Fibroblast of villous mesenchyme (primary cell): ENCODE measurements around the gene ASB14. TPM values are rescaled to one million over a fixed set of nuclear protein-coding genes. Genes with fewer than 3 reads are reported as not detected.
A peak's percentile ranks its signal among the peaks of the same experiment; 100 is the strongest.

Source experiments
- DNase-seq: peaks from one replicate; pipeline ENCODE4 v3.0.0-alpha.2; 2010; ENCODE audit warnings: low read depth
- H3K4me3 ChIP-seq: 2 replicates; pipeline ENCODE4 v1.5.1; 2011; ENCODE audit warnings: low read depth, mild to moderate bottlenecking, low read length
- CTCF ChIP-seq: IDR thresholded peaks from 2 replicates; pipeline ENCODE4 v1.5.1; 2012; ENCODE audit warnings: low read depth, mild to moderate bottlenecking, low read length; ENCODE audit not compliant: insufficient read depth
- total RNA-seq: library from RNA; depleted of rRNA; stranded (reverse); fragments of >200 nt; gene quantifications from 2 replicates; pipeline ENCODE4 v1.2.3, GENCODE V29; 2012

The ASB14 gene
- total RNA-seq, 1 donor: not detected

GRCh38 chr3:57256844-57257243 lies 35.6 kb downstream of the ASB14 start:
- DNase-seq: no peak

GRCh38 chr3:57252404-57252803 lies 40.1 kb downstream of the ASB14 start:
- H3K4me3 ChIP-seq: no peak overlapping the region
- peak; percentile 29 for DNase-seq
- TF ChIP-seq CTCF: no peak

More at GRCh38 chr3:57256844-57257243, 35.6 kb downstream of the ASB14 start:
- TF ChIP-seq CTCF: no peak
- H3K4me3 ChIP-seq: no peak overlapping the region

GRCh38 chr3:57244946-57245345 lies 47.5 kb downstream of the ASB14 start:
- TF ChIP-seq CTCF: no peak
- H3K4me3 ChIP-seq: no peak overlapping the region
- no peak for DNase-seq

DNA sequence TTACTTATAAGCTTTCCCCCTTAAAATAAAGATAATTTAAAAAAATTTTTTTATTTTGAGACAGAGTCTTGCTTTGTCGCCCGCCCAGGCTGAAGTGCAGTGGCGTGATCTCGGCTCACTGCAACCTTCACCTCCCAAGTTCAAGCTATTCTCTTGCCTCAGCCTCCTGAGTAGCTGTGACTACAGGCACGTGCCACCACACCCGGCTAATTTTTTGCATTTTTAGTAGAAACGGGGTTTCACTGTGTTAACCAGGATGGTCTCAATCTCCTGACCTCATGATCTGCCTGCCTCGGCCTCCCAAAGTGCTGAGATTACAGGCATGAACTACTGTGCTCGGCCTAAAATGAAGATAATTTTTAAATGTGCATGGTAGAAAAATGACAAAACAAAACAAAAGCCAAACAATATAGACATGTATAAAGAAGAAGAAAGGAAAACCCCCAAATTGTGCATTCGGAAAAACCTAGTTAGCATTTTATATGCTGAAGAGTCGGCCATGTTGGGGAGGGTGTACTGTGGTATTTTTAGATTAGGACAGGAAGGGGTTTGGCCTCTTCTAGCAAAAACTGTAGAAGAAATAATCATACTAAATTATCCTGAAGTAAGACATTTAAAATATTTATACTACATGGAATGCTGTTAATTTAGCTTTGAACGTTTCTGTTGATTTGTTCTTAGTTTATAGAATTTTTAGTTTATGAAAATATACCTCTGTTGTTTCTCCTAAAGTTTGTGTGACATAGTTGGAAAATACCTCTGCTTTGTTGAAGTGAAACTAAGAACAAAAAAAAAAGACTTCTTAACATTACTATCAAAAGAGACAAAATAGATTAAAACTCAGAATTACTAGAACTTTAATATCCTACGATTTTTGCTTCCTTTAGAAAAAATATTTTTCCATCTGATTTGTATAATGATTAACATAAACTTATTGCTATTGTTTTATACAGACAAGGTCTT lies 57.6 kb downstream of the ASB14 start:
- TF ChIP-seq CTCF: no peak
- no peak for DNase-seq
- no peak overlapping the region for H3K4me3 ChIP-seq

DNA sequence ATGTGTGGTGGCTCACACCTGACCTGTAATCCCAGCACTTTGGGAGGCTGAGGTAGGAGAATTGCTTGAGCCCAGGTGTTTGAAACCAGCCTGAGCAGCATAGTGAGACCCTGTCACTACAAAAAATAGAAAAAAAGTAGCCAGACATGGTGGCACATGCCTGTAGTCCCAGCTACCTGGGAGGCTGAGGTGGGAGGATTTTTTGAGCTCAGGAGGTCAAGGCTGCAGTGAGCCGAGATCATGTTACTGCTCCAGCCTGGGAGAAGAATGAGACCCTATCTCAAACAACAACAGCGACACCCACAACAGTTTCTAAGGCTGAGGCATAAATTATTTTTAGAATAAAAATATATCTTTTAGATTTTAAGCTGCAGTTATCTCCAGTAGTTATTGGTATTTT lies 58.7 kb downstream of the ASB14 start:
- H3K4me3 ChIP-seq: no peak overlapping the region
- no peak for TF ChIP-seq CTCF
- no peak for DNase-seq

- no peak overlapping the region for H3K4me3 ChIP-seq
- DNase-seq: no peak
- TF ChIP-seq CTCF: no peak
These were observed 62.5 kb downstream of the ASB14 start for GRCh38 chr3:57230006-57230405.
